H9 (cell line): ENCODE measurements around the gene PARP9. TPM values are rescaled to one million over a fixed set of nuclear protein-coding genes. Genes with fewer than 3 reads are reported as not detected.

Experiments
- DNase-seq: peaks from one replicate; pipeline ENCODE4 v3.0.0-alpha.2; 2017
- H2AFZ ChIP-seq: one replicate; pipeline ENCODE4 v1.6.1; 2013; ENCODE audit warnings: mild to moderate bottlenecking, low read length, control low read depth, moderate library complexity
- H2AK5ac ChIP-seq: 2 replicates; pipeline ENCODE4 v1.6.1; 2013; ENCODE audit warnings: low read length, control low read depth, mixed read lengths; ENCODE audit not compliant: insufficient read length
- H2BK120ac ChIP-seq: one replicate; pipeline ENCODE4 v1.6.1; 2013; ENCODE audit warnings: low read depth, mild to moderate bottlenecking, low read length, control low read depth, inconsistent platforms; ENCODE audit not compliant: poor library complexity, severe bottlenecking
- H2BK12ac ChIP-seq: 2 replicates; pipeline ENCODE4 v1.6.1; 2013; ENCODE audit warnings: low read length, control low read depth, mixed read lengths, low read depth; ENCODE audit not compliant: insufficient read length
- H2BK15ac ChIP-seq: 2 replicates; pipeline ENCODE4 v1.6.1; 2013; ENCODE audit warnings: low read depth, low read length, control low read depth
- H2BK20ac ChIP-seq: one replicate; pipeline ENCODE4 v1.6.1; 2013; ENCODE audit warnings: low read depth, mild to moderate bottlenecking, low read length, control low read depth, inconsistent platforms; ENCODE audit not compliant: poor library complexity, severe bottlenecking
- H2BK5ac ChIP-seq: 2 replicates; pipeline ENCODE4 v1.6.1; 2013; ENCODE audit warnings: low read length, control low read depth, mixed read lengths; ENCODE audit not compliant: insufficient read length
- H3K14ac ChIP-seq: 2 replicates; pipeline ENCODE4 v1.6.1; 2013; ENCODE audit warnings: low read length, control low read depth; ENCODE audit not compliant: insufficient read depth
- H3K18ac ChIP-seq: 2 replicates; pipeline ENCODE4 v1.6.1; 2013; ENCODE audit warnings: low read depth, mild to moderate bottlenecking, mixed read lengths, low read length, control low read depth; ENCODE audit not compliant: insufficient read length
- H3K23ac ChIP-seq: 2 replicates; pipeline ENCODE4 v1.6.1; 2013; ENCODE audit warnings: low read length, control low read depth, mixed read lengths, low read depth; ENCODE audit not compliant: insufficient read length
- H3K23me2 ChIP-seq: 2 replicates; pipeline ENCODE4 v1.6.1; 2013; ENCODE audit warnings: low read depth, mild to moderate bottlenecking, mixed read lengths, low read length, control low read depth; ENCODE audit not compliant: insufficient read length, poor library complexity, severe bottlenecking
- H3K27ac ChIP-seq: 2 replicates; pipeline ENCODE4 v1.5.1; 2013; ENCODE audit warnings: low read length, control low read depth, mixed read lengths, low read depth; ENCODE audit not compliant: insufficient read length
- H3K27me3 ChIP-seq: 2 replicates; pipeline ENCODE4 v1.6.1; 2013; ENCODE audit warnings: low read length, control low read depth, inconsistent platforms; ENCODE audit not compliant: insufficient read depth
- H3K4ac ChIP-seq: 2 replicates; pipeline ENCODE4 v1.6.1; 2013; ENCODE audit warnings: low read depth, mild to moderate bottlenecking, control low read depth, inconsistent platforms, low read length, moderate library complexity
- H3K4me1 ChIP-seq: 2 replicates; pipeline ENCODE4 v1.6.1; 2013; ENCODE audit warnings: low read length, control low read depth, inconsistent platforms; ENCODE audit not compliant: insufficient read depth
- H3K4me2 ChIP-seq: 2 replicates; pipeline ENCODE4 v1.6.1; 2013; ENCODE audit warnings: low read length, control low read depth, mixed read lengths; ENCODE audit not compliant: insufficient read length, insufficient read depth
- H3K56ac ChIP-seq: 2 replicates; pipeline ENCODE4 v1.6.1; 2013; ENCODE audit warnings: low read depth, mild to moderate bottlenecking, mixed read lengths, low read length, control low read depth; ENCODE audit not compliant: insufficient read length
- H3K79me1 ChIP-seq: 2 replicates; pipeline ENCODE4 v1.6.1; 2013; ENCODE audit warnings: low read depth, mild to moderate bottlenecking, moderate library complexity, low read length, control low read depth, inconsistent platforms; ENCODE audit not compliant: insufficient read depth, poor library complexity, severe bottlenecking
- H3K79me2 ChIP-seq: 2 replicates; pipeline ENCODE4 v1.6.1; 2013; ENCODE audit warnings: low read length, control low read depth, inconsistent platforms; ENCODE audit not compliant: insufficient read depth
- H3K9ac ChIP-seq: 2 replicates; pipeline ENCODE4 v1.6.1; 2013; ENCODE audit warnings: low read length, control low read depth, mixed read lengths; ENCODE audit not compliant: insufficient read length; ENCODE audit errors: extremely low read depth
- H3K9me3 ChIP-seq: one replicate; pipeline ENCODE4 v1.6.1; 2013; ENCODE audit warnings: low read depth, low read length, inconsistent platforms; ENCODE audit not compliant: control insufficient read depth
- H3T11ph ChIP-seq: one replicate; pipeline ENCODE4 v1.6.1; 2013; ENCODE audit warnings: mild to moderate bottlenecking, low read length, control low read depth, inconsistent platforms
- H4K20me1 ChIP-seq: one replicate; pipeline ENCODE4 v1.6.1; 2013; ENCODE audit not compliant: control insufficient read depth, insufficient read length, insufficient read depth
- H4K5ac ChIP-seq: 2 replicates; pipeline ENCODE4 v1.6.1; 2013; ENCODE audit warnings: low read depth, mild to moderate bottlenecking, mixed read lengths, low read length, control low read depth; ENCODE audit not compliant: insufficient read length
- H4K8ac ChIP-seq: replicated peaks from 2 replicates; pipeline ENCODE4 v1.6.1; 2013; ENCODE audit warnings: low read length, control low read depth, mixed read lengths, low read depth; ENCODE audit not compliant: insufficient read length
- H4K91ac ChIP-seq: 2 replicates; pipeline ENCODE4 v1.6.1; 2013; ENCODE audit warnings: low read depth, mild to moderate bottlenecking, moderate library complexity, mixed read lengths, low read length, control low read depth; ENCODE audit not compliant: insufficient read length
- H3K27ac Mint-ChIP-seq, 3 experiments: 2 replicates in 2 of 3; 3 replicates in 1 of 3; pipeline ENCODE4 v1.8.0; 2020 to 2021; ENCODE audit warnings: mixed read lengths in 3 of 3, mild to moderate bottlenecking in 1 of 3, moderate library complexity in 1 of 3
- H3K27me3 Mint-ChIP-seq: 2 replicates; pipeline ENCODE4 v1.8.0; 2021; ENCODE audit warnings: low read depth, mild to moderate bottlenecking, moderate library complexity, mixed read lengths
- H3K36me3 Mint-ChIP-seq, 3 experiments: 2 replicates in 2 of 3; 3 replicates in 1 of 3; pipeline ENCODE4 v1.8.0; 2020 to 2021; ENCODE audit warnings: low read depth in 3 of 3, mixed read lengths in 3 of 3; ENCODE audit not compliant: insufficient read depth in 1 of 3
- H3K4me1 Mint-ChIP-seq, 2 experiments: 2 replicates each; pipeline ENCODE4 v1.8.0; 2020; ENCODE audit warnings: mixed read lengths in 2 of 2
- H3K4me3 Mint-ChIP-seq, 2 experiments: 2 replicates in 1 of 2; 3 replicates in 1 of 2; pipeline ENCODE4 v1.8.0; 2020 to 2021; ENCODE audit warnings: mild to moderate bottlenecking in 2 of 2, mixed read lengths in 2 of 2, moderate library complexity in 1 of 2
- H3K9me3 Mint-ChIP-seq, 2 experiments: 2 replicates in 1 of 2; 3 replicates in 1 of 2; pipeline ENCODE4 v1.8.0; 2020; ENCODE audit warnings: mild to moderate bottlenecking in 2 of 2, mixed read lengths in 2 of 2, moderate library complexity in 1 of 2
- CTCF ChIP-seq: fragments of 200-600 bp; sonication (generic); conservative IDR thresholded peaks from 3 replicates; pipeline ENCODE4 v1.8.0; 2021; ENCODE audit warnings: antibody characterized with exemption, mild to moderate bottlenecking
- WGBS: extraction: QIAGEN DNeasy Blood & Tissue Kit; methylation state at CpG from one replicate; pipeline ENCODE4 v1.1.7; 2013; ENCODE audit warnings: missing lambda C conversion rate, low lambda C conversion rate, mixed read lengths; ENCODE audit not compliant: insufficient read length; ENCODE audit errors: extremely low coverage; 5-methylcytosine and 5-hydroxymethylcytosine counted together
- total RNA-seq: library from RNA; stranded (reverse); gene quantifications from 2 replicates; pipeline ENCODE4 v1.2.1, GENCODE V29; 2021

PARP9 gene
- total RNA-seq, 1 experiment from 2014 or later, result 3.4 TPM

- H3K9me3 Mint-ChIP-seq, result no peaks in the 10 kb centered on the region
- Histone ChIP-seq H3K18ac (no peak overlapping the region), H3K56ac (no peak overlapping the region), H3K23me2 (no peaks in the 10 kb centered on the region), H4K8ac (no peak overlapping the region), H2BK5ac (no peak overlapping the region), H2BK15ac (no peak overlapping the region), H3K9ac (no peak overlapping the region), H3K27ac (no peak overlapping the region), H3K9me3 (no peaks in the 10 kb centered on the region), H3K79me2 (no peaks in the 10 kb centered on the region), H2BK20ac (no peak overlapping the region), H2BK12ac (no peak overlapping the region), H4K20me1 (no peaks in the 10 kb centered on the region), H3K14ac (no peak overlapping the region), H4K5ac (no peak overlapping the region), H3K4ac (no peak overlapping the region), H3K4me1 (no peaks in the 10 kb centered on the region), H3K23ac (no peak overlapping the region), H2BK120ac (no peak overlapping the region), H3K79me1 (no peaks in the 10 kb centered on the region), H3T11ph (no peak overlapping the region), H3K27me3 (no peaks in the 10 kb centered on the region), H2AK5ac (no peak overlapping the region), H4K91ac (no peak overlapping the region), H2AFZ (no peak overlapping the region), H3K4me2 (no peak overlapping the region)
- no peak for DNase-seq
- no peaks in the 10 kb centered on the region; a peak in 1 of 7 replicates for H3K36me3 Mint-ChIP-seq
- peaks cover 0 to 4% of the 10 kb centered on the region in 2 experiments; a peak in 1 of 4 replicates for H3K4me1 Mint-ChIP-seq
- no peaks in the 10 kb centered on the region for H3K27me3 Mint-ChIP-seq
- WGBS, result no CpG with 5 or more reads among the region's 4 CpGs
- H3K4me3 Mint-ChIP-seq, result no peak overlapping the region
- no peak for TF ChIP-seq CTCF
- no peak overlapping the region for H3K27ac Mint-ChIP-seq
These were observed 34.5 kb upstream of the PARP9 start for GRCh38 chr3:122598556-122598955.
